AG10803 (cell line): Measurements from ENCODE around the gene FBXO46.
"Not testable (repeated sequence)": the region's sequence is repeated elsewhere in the genome, so short reads cannot be mapped to it uniquely, and the experiment has no call there.

Experiments used
- DNase-seq: peaks from one replicate; pipeline ENCODE4 v3.0.0; 2010; ENCODE audit warnings: low read depth
- H3K4me3 ChIP-seq: 2 replicates; pipeline ENCODE4 v1.5.1; 2011; ENCODE audit warnings: mild to moderate bottlenecking, low read length, control low read depth
- TF ChIP-seq, protein P1 (sequence below): conservative IDR thresholded peaks from 2 replicates; pipeline ENCODE4 v1.5.1; 2011; ENCODE audit warnings: mild to moderate bottlenecking, low read length, control low read depth, inconsistent platforms

The FBXO46 gene

DNA sequence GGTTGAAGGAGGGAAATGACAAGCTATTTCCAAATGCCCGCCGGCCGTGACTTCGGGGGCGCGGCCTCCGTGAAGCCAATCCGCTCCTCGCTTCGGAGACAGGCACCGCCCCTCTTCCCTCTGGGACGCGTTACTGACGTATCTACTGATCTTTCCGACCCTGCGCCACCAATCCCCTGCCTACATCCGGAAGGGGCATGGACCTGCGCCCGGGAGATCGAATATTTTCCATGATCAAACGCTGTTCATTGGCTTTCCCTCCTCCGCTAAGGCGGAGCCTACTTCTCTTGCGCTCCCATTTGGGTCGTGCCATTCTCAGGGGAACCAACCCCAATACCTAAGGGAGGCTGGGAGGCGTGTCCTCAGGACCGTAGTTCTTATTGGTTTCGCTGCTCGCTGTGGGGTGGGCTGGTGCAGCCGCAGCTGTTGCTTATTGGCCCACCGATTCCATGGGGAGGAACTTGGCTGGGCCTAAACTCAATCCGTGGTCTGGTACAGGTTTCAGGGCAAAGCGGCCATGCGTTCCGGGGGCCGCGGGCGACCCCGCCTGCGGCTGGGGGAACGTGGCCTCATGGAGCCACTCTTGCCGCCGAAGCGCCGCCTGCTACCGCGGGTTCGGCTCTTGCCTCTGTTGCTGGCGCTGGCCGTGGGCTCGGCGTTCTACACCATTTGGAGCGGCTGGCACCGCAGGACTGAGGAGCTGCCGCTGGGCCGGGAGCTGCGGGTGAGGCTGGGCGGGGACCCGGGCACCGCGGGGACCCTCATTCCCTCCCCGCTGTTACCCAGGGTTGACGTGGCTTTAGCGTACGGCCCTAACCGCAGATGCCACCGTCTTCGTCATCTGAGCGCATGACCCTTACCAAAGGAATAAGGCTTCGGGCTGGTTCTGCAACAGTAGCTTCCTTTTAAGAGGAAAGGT, 38.2 kb downstream of the FBXO46 start, which contains the start of gene QPCTL:
QPCTL (plus strand) TSS at position 480 of the 919 bp plus-strand sequence; CDS start at position 518, 38 bp downstream.
- peak; percentile 100 for DNase-seq
- peak within 1 kb of the TSS; percentile 91 for H3K4me3 ChIP-seq
- TF ChIP-seq, protein P1, sequence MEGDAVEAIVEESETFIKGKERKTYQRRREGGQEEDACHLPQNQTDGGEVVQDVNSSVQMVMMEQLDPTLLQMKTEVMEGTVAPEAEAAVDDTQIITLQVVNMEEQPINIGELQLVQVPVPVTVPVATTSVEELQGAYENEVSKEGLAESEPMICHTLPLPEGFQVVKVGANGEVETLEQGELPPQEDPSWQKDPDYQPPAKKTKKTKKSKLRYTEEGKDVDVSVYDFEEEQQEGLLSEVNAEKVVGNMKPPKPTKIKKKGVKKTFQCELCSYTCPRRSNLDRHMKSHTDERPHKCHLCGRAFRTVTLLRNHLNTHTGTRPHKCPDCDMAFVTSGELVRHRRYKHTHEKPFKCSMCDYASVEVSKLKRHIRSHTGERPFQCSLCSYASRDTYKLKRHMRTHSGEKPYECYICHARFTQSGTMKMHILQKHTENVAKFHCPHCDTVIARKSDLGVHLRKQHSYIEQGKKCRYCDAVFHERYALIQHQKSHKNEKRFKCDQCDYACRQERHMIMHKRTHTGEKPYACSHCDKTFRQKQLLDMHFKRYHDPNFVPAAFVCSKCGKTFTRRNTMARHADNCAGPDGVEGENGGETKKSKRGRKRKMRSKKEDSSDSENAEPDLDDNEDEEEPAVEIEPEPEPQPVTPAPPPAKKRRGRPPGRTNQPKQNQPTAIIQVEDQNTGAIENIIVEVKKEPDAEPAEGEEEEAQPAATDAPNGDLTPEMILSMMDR, result no peak

DNA sequence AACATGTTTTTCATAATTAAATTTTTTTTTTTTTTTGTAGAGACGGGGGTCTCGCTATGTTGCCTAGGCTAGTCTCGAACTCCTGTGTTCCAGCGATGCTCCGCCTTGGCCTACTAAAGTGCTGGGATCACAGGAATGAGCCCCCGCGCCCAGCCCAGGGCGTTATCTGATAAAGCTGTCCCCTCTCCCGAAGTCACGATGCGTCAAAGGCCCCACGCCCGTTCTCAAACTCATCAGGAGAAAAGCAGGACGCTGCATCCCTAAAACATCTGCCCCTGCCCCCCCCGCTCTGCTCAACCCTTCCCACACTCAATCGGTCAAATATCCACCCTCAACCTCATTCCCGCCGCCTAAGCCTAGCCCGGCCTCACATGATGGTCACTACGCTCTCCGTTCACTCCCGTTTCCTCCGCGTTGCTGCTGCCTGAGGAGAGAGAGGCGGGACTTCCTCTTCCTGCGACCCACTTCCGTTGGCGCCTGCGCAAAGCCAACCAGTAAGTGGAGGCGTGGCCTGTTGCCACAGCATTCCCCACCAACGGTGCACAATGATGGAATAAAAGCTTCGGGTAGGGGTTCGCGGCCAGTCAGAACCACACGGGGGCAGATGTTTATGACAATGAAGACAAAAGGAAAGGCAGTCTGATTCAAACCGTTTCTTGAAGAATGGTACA, 39.0 kb downstream of the FBXO46 start, which contains the start of gene SNRPD2:
SNRPD2 (minus strand) TSS at position 438 of the 671 bp plus-strand sequence; CDS start at position 373, 65 bp downstream.
- TF ChIP-seq, protein P1, result no peak
- peak within 1 kb of the TSS; percentile 91 for H3K4me3 ChIP-seq
- peak; percentile 93 for DNase-seq

DNA sequence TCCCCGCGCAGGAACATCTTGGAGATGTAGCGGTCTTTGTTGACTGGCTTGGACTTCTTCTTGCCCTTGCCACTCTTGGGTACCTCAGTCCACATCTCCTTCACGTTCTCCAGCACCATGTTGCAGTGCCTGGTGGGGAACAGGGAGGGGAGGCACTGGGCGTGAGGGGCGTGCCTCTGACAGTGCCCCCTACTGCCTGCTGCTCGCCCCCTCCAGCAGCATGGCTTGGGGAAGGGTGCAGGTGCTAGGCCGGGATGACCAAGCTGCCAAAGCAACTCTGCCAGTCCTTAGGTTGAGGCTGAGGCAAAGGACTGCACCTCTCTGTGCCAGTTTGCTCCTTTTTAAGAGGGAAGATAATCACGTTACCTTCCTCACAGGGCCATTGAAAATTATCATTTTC, 43.1 kb downstream of the FBXO46 start:
- no peak for DNase-seq
- TF ChIP-seq, protein P1, result no peak
- H3K4me3 ChIP-seq, result no peak overlapping the region

DNA sequence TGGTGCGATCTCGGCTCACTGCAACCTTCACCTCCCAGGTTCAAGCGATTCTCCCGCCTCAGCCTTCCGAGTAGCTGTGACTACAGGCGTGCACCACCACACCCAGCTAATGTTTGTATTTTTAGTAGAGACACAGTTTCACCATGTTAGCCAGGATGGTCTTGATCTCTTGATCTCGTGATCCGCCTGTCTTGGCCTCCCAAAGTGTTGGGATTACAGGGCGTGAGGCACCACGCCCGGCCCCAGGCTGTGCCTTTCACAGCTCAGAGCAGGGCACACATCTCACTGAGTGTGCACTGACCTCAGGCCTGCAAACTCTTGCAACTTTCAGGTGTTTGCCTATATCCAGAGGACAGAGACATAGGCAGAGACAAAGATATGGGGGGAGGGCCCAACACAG, 45.7 kb downstream of the FBXO46 start:
- not testable (repeated sequence) for H3K4me3 ChIP-seq, DNase-seq

- no peak overlapping the region for H3K4me3 ChIP-seq
- TF ChIP-seq, protein P1, result no peak
- DNase-seq, result no peak
Observed at GRCh38 chr19:45682908-45683307, 47.8 kb downstream of the FBXO46 start.

DNA sequence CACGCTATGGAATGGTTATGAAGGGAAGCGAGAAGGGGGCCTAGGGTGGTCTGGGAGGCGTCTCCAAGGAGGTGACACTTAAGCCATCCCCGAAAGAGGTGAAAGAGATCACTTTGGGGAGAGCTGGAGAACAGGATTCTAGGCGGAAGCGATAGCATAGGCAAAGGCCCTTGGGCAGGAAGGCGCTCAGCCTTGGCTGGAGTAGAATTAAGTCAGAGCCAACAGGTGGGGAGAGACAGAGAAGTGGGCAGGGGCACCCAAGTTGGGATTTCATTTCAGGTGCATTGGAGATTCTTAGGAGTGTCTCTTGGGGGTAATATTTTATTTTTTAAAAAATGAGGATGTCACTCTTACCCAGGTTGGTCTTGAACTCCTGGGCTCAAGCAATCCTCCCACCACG, 48.6 kb downstream of the FBXO46 start:
- no peak overlapping the region for H3K4me3 ChIP-seq
- TF ChIP-seq, protein P1, result no peak
- no peak for DNase-seq

DNA sequence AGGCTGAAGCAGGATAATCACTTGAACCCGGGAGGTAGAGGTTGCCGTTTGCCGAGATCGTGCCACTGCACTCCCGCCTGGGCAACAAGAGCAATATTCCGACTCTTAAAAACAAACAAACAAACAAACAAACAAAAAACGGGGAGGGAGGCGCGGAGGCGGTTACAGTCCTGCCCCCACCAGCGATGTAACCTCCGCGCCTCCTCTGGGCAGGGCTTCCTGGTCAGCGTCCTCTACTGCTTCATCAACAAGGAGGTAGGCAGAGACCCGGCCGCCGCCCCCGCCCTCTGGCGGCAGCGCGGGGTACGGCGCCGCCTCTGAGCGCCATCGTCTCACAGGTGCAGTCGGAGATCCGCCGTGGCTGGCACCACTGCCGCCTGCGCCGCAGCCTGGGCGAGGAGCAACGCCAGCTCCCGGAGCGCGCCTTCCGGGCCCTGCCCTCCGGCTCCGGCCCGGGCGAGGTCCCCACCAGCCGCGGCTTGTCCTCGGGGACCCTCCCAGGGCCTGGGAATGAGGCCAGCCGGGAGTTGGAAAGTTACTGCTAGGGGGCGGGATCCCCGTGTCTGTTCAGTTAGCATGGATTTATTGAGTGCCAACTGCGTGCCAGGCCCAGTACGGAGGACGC, 49.2 kb downstream of the FBXO46 start:
- peak overlapping the region; percentile 55 for H3K4me3 ChIP-seq
- DNase-seq, result peak; percentile 76

More for the DNA sequence above, 49.2 kb downstream of the FBXO46 start:
- TF ChIP-seq, protein P1, result peak; percentile 69
